Lung (tissue), 12 donors: ENCODE data around the gene TENT4A. TPM values are rescaled to one million over a fixed set of nuclear protein-coding genes. Genes with fewer than 3 reads are reported as not detected.

Experiments used
- ATAC-seq: fragments of 200-7000 bp; cut with Tn5 transposase; one replicate; pipeline ENCODE4 v1.9.1; 2020; ENCODE audit warnings: moderate number of reproducible peaks; ENCODE audit not compliant: insufficient read depth, low FRiP score
- DNase-seq, 3 donors: peaks; one replicate each; pipeline ENCODE4 v3.0.0-alpha.2; 2013 to 2017
- H3K27ac ChIP-seq, 2 donors: one replicate each; pipeline ENCODE4 v1.5.1; 2013; ENCODE audit warnings: mild to moderate bottlenecking in 2 of 2, moderate library complexity in 2 of 2, control low read depth in 1 of 2, inconsistent platforms in 1 of 2, low read depth in 1 of 2, low read length in 1 of 2
- H3K27me3 ChIP-seq, 3 donors: one replicate each; pipeline ENCODE4 v1.5.1; 2013; ENCODE audit warnings: low read length in 2 of 3; ENCODE audit not compliant: control insufficient read depth in 3 of 3, insufficient read depth in 3 of 3
- H3K36me3 ChIP-seq, 4 donors: one replicate each; pipeline ENCODE4 v1.5.1; 2013; ENCODE audit warnings: low read length in 4 of 4, mild to moderate bottlenecking in 1 of 4, moderate library complexity in 1 of 4; ENCODE audit not compliant: control insufficient read depth in 4 of 4, insufficient read depth in 4 of 4
- H3K4me1 ChIP-seq, 5 donors: one replicate each; pipeline ENCODE4 v1.5.1; 2013; ENCODE audit warnings: low read length in 5 of 5, mild to moderate bottlenecking in 2 of 5, moderate library complexity in 1 of 5; ENCODE audit not compliant: control insufficient read depth in 5 of 5, insufficient read depth in 5 of 5
- H3K4me3 ChIP-seq: one replicate; pipeline ENCODE4 v1.5.1; 2013; ENCODE audit warnings: mild to moderate bottlenecking, control low read depth, moderate library complexity
- H3K9ac ChIP-seq, 2 donors: one replicate each; pipeline ENCODE4 v1.5.1; 2013; ENCODE audit warnings: low read length in 2 of 2, control low read depth in 1 of 2; ENCODE audit not compliant: insufficient read depth in 1 of 2
- H3K9me3 ChIP-seq, 4 donors: one replicate each; pipeline ENCODE4 v1.5.1; 2013; ENCODE audit warnings: low read length in 3 of 4, mild to moderate bottlenecking in 1 of 4, moderate library complexity in 1 of 4; ENCODE audit not compliant: control insufficient read depth in 4 of 4, insufficient read depth in 3 of 4
- WGBS, 2 donors: extraction: QIAGEN DNeasy Blood & Tissue Kit; methylation state at CpG; one replicate each; pipeline ENCODE4 v1.1.7; 2013; 5-methylcytosine and 5-hydroxymethylcytosine counted together
- polyA plus RNA-seq, 2 donors: library from polyadenylated mRNA; stranded (reverse); fragments of 200-250 nt; gene quantifications; one replicate each; pipeline ENCODE4 v1.2.1, GENCODE V29; 2013
- total RNA-seq, 2 donors: library from RNA; depleted of rRNA in 1 of 2; stranded (reverse); fragments of >200 nt in 1 of 2; gene quantifications; one replicate each; pipeline ENCODE4 v1.2.1, GENCODE V29; 2014 to 2021
- TF ChIP-seq, protein P1 (sequence below): IDR thresholded peaks from 2 replicates; pipeline ENCODE4 v1.5.1; 2012; ENCODE audit warnings: mild to moderate bottlenecking; ENCODE audit errors: control extremely low read depth, extremely low read depth
- donor health status: control.
- donor health status: control.
- donor health status: Bipolar disorder and iron deficiency.
- donor health status: healthy.
- donor health status: DM: yes; HTN: yes; CAD: no.

Gene TENT4A
- total and polyA plus RNA-seq, 4 donors = 9.4 to 46.9 (median 17.3) TPM

DNA sequence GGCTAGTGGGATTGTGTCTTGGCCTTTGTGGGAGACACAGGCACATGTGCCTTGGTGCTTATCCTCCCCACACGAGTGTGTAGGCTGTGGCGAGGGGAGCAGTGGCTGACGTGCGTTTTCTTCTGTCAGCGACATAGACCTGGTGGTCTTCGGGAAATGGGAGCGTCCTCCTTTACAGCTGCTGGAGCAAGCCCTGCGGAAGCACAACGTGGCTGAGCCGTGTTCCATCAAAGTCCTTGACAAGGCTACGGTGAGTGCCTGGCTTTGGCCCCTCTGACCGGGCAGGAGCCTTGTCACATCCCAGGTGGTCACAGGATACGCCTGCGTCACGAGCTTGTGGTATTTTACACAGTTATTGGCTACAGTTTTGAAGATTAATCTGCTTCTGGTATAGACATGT is 26.4 kb downstream of the TENT4A start:
- ATAC-seq (no peak), DNase-seq (no peak)
- Histone ChIP-seq H3K36me3 (peaks cover 4 to 40% (median 29%) of the 10 kb centered on the region in 4 donors), H3K9me3 (no peaks in the 10 kb centered on the region), H3K27me3 (no peaks in the 10 kb centered on the region), H3K4me3 (no peak overlapping the region), H3K27ac (no peak overlapping the region), H3K4me1 (peaks cover 0 to 6% (median 0%) of the 10 kb centered on the region in 5 donors), H3K9ac (no peak overlapping the region)
- TF ChIP-seq, protein P1, sequence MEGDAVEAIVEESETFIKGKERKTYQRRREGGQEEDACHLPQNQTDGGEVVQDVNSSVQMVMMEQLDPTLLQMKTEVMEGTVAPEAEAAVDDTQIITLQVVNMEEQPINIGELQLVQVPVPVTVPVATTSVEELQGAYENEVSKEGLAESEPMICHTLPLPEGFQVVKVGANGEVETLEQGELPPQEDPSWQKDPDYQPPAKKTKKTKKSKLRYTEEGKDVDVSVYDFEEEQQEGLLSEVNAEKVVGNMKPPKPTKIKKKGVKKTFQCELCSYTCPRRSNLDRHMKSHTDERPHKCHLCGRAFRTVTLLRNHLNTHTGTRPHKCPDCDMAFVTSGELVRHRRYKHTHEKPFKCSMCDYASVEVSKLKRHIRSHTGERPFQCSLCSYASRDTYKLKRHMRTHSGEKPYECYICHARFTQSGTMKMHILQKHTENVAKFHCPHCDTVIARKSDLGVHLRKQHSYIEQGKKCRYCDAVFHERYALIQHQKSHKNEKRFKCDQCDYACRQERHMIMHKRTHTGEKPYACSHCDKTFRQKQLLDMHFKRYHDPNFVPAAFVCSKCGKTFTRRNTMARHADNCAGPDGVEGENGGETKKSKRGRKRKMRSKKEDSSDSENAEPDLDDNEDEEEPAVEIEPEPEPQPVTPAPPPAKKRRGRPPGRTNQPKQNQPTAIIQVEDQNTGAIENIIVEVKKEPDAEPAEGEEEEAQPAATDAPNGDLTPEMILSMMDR = no peak
- WGBS, 2 donors = 95 to 97% methylated on average over 15 of the region's 15 CpGs

DNA sequence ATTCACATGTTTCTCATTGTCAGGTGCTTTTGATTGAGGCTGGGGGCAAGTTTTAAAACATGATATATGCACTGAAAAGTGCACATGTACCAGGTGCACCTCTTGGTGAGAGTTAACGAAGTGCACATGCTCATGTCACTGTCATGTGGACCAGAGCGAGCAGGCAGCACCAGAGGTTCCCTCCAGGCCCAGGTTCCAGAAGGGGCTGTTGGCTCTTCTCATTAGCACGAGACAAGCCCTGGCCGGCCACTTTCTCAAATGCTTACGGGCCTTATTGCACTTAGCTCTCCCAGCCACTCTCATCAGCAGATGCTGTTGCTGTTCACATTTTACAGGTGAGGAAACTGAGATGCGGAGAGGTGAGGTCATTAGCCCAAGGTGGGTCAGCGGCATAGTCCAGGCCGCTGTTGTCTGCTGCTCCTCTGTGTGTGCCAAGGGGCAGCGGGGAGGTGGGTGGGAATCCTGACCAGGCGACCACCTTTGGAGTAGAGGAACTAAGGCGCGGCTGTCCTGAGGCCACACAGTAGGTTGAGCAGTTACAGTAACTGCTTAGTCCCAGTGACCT is 27.4 kb downstream of the TENT4A start:
- Histone ChIP-seq H3K9me3 (no peaks in the 10 kb centered on the region), H3K27me3 (no peaks in the 10 kb centered on the region), H3K4me3 (no peak overlapping the region), H3K9ac (no peak overlapping the region), H3K36me3 (peaks cover 4 to 40% (median 30%) of the 10 kb centered on the region in 4 donors), H3K4me1 (peaks cover 0 to 3% (median 0%) of the 10 kb centered on the region in 5 donors), H3K27ac (no peak overlapping the region)
- DNase-seq = no peak
- 96% methylated on average over 12 of the region's 12 CpGs for WGBS, 2 donors
- TF ChIP-seq, protein P1 = no peak
- ATAC-seq = no peak

DNA sequence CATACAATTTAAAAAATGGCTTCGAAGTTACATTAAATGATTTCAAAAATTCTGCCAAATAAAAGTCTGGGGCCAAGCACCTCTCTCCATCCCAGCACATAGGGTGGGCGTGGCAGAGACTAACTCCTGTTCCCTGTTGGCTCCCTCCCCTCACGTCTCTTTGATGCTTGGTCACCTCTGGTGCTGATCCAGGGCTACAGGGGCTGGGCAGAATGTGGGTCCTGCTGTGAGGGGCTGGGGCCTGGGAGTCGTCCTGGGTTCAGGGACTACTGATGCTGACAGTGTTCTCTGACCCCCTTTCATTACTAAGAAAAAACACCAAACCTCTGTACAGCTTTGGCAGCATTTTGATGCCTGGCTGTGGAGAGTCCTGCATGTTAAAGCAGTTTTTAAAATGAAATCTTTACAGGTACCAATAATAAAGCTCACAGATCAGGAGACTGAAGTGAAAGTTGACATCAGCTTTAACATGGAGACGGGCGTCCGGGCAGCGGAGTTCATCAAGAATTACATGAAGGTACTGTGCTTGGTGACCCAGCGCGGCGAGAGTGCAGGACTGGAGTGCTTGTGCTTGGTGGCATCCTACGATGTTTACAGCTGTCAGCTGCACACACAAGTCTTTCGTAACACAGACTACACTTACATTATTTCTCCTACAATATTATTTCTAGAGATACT is 29.0 kb downstream of the TENT4A start:
- peaks cover 4 to 40% (median 34%) of the 10 kb centered on the region in 4 donors for H3K36me3 ChIP-seq
- H3K4me3 ChIP-seq = no peak overlapping the region
- no peaks in the 10 kb centered on the region for H3K4me1 ChIP-seq
- no peak overlapping the region for H3K9ac ChIP-seq
- 93 to 94% methylated on average over 13 of the region's 13 CpGs for WGBS, 2 donors
- H3K9me3 ChIP-seq = no peaks in the 10 kb centered on the region
- no peak for DNase-seq
- TF ChIP-seq, protein P1 = no peak
- H3K27me3 ChIP-seq = no peaks in the 10 kb centered on the region
- ATAC-seq = no peak
- no peak overlapping the region for H3K27ac ChIP-seq
